ENCODE data around the gene PHACTR2. TPM values are rescaled to one million over a fixed set of nuclear protein-coding genes. Genes with fewer than 3 reads are reported as not detected.
"Not testable (repeated sequence)": the region's sequence is repeated elsewhere in the genome, so short reads cannot be mapped to it uniquely, and the experiment has no call there.

Gene PHACTR2
- 10 to 100 TPM; 30.9 to 43.8 TPM for total RNA-seq

GRCh38 chr6:143677891-143678791, at the start of gene PHACTR2:
Gene PHACTR2 (plus strand): TSS chr6:143677965. CDS start chr6:143678164, 199 bp downstream.
- ChIA-PET POLR2A (interaction anchor here (0.6 kb wide), 1 partner anchor 9 kb away, joined by 3 read pairs; no protein-coding TSS in a partner anchor), CTCF (no interaction called here)
- Mint-ChIP-seq H3K4me1 (peaks cover 12% of the 10 kb centered on the region), H3K27ac (peak within 1 kb of the TSS; percentile 55), H3K4me3 (peak within 1 kb of the TSS; percentile 78), H3K9me3 (peaks cover 10% of the 10 kb centered on the region), H3K27me3 (peaks cover 44% of the 10 kb centered on the region), H3K36me3 (ENCODE audit: low read depth) (peaks cover 11% of the 10 kb centered on the region)
- peak; percentile 40 for DNase-seq

GRCh38 chr6:143629104-143630080, 48.4 kb upstream of the PHACTR2 start:
- Mint-ChIP-seq H3K4me1 (peaks cover 15% of the 10 kb centered on the region), H3K27me3 (no peaks in the 10 kb centered on the region), H3K27ac (no peak overlapping the region), H3K36me3 (ENCODE audit: low read depth) (peaks cover 7% of the 10 kb centered on the region), H3K9me3 (no peaks in the 10 kb centered on the region), H3K4me3 (no peak overlapping the region)
- DNase-seq: no peak
- ChIA-PET CTCF (no interaction called here), POLR2A (no interaction called here)

GRCh38 chr6:143631196-143631595, 46.6 kb upstream of the PHACTR2 start:
- DNase-seq; H3K27me3 Mint-ChIP-seq; H3K36me3 Mint-ChIP-seq (ENCODE audit: low read depth); CTCF ChIA-PET; POLR2A ChIA-PET; H3K4me1 Mint-ChIP-seq; H3K27ac Mint-ChIP-seq; H3K4me3 Mint-ChIP-seq; H3K9me3 Mint-ChIP-seq: not testable (repeated sequence)

GRCh38 chr6:143632894-143633293, 44.9 kb upstream of the PHACTR2 start:
- no peaks in the 10 kb centered on the region for H3K27me3 Mint-ChIP-seq
- no peak overlapping the region for H3K27ac Mint-ChIP-seq
- no peaks in the 10 kb centered on the region for H3K9me3 Mint-ChIP-seq
- ChIA-PET CTCF (no interaction called here), POLR2A (no interaction called here)
- DNase-seq: no peak
- H3K4me3 Mint-ChIP-seq: no peak overlapping the region
- no peaks in the 10 kb centered on the region for H3K36me3 Mint-ChIP-seq (ENCODE audit: low read depth)
- H3K4me1 Mint-ChIP-seq: peaks cover 5% of the 10 kb centered on the region

- Mint-ChIP-seq H3K27ac (no peak overlapping the region), H3K27me3 (no peaks in the 10 kb centered on the region), H3K4me3 (no peak overlapping the region), H3K4me1 (peaks cover 2% of the 10 kb centered on the region), H3K36me3 (ENCODE audit: low read depth) (no peaks in the 10 kb centered on the region), H3K9me3 (no peaks in the 10 kb centered on the region)
- ChIA-PET POLR2A (no interaction called here), CTCF (interaction anchor here (1.0 kb wide), 1 partner anchor 8 kb away, joined by 4 read pairs; no protein-coding TSS in a partner anchor)
- DNase-seq: no peak
These were observed 43.3 kb upstream of the PHACTR2 start for GRCh38 chr6:143634486-143634885.

- CTCF ChIA-PET: interaction anchor here (0.7 kb wide), 2 partner anchors 169 to 227 kb away, joined by 3 to 4 read pairs; no protein-coding TSS in a partner anchor
- Mint-ChIP-seq H3K27me3 (no peaks in the 10 kb centered on the region), H3K9me3 (no peaks in the 10 kb centered on the region), H3K36me3 (ENCODE audit: low read depth) (peaks cover 1% of the 10 kb centered on the region), H3K4me3 (no peak overlapping the region), H3K27ac (no peak overlapping the region), H3K4me1 (peaks cover 2% of the 10 kb centered on the region)
- DNase-seq: no peak
- POLR2A ChIA-PET: no interaction called here
These were observed 40.1 kb upstream of the PHACTR2 start for GRCh38 chr6:143637691-143638090.

GRCh38 chr6:143642403-143642802, 35.4 kb upstream of the PHACTR2 start:
- Mint-ChIP-seq H3K4me3 (no peak overlapping the region), H3K27ac (no peak overlapping the region), H3K27me3 (no peaks in the 10 kb centered on the region), H3K9me3 (peaks cover 5% of the 10 kb centered on the region), H3K36me3 (ENCODE audit: low read depth) (peaks cover 4% of the 10 kb centered on the region), H3K4me1 (peaks cover 4% of the 10 kb centered on the region)
- ChIA-PET CTCF (no interaction called here), POLR2A (no interaction called here)
- DNase-seq: no peak

- no peak for DNase-seq
- H3K27ac Mint-ChIP-seq: no peak overlapping the region
- peaks cover 6% of the 10 kb centered on the region for H3K4me1 Mint-ChIP-seq
- H3K9me3 Mint-ChIP-seq: peaks cover 17% of the 10 kb centered on the region
- peaks cover 2% of the 10 kb centered on the region for H3K36me3 Mint-ChIP-seq (ENCODE audit: low read depth)
- H3K4me3 Mint-ChIP-seq: no peak overlapping the region
- ChIA-PET POLR2A (no interaction called here), CTCF (no interaction called here)
- no peaks in the 10 kb centered on the region for H3K27me3 Mint-ChIP-seq
These were observed 30.6 kb upstream of the PHACTR2 start for GRCh38 chr6:143647191-143647590.

- no peaks in the 10 kb centered on the region for H3K27me3 Mint-ChIP-seq
- CTCF ChIA-PET: no interaction called here
- POLR2A ChIA-PET: no interaction called here
- no peak overlapping the region for H3K4me3 Mint-ChIP-seq
- H3K9me3 Mint-ChIP-seq: peaks cover 17% of the 10 kb centered on the region
- H3K4me1 Mint-ChIP-seq: peaks cover 6% of the 10 kb centered on the region
- DNase-seq: no peak
- no peak overlapping the region for H3K27ac Mint-ChIP-seq
- peaks cover 2% of the 10 kb centered on the region for H3K36me3 Mint-ChIP-seq (ENCODE audit: low read depth)
These were observed 30.0 kb upstream of the PHACTR2 start for GRCh38 chr6:143647732-143648131.

- H3K36me3 Mint-ChIP-seq (ENCODE audit: low read depth); POLR2A ChIA-PET; H3K4me1 Mint-ChIP-seq; H3K27ac Mint-ChIP-seq; H3K4me3 Mint-ChIP-seq; DNase-seq; H3K27me3 Mint-ChIP-seq; CTCF ChIA-PET: not testable (repeated sequence)
- H3K9me3 Mint-ChIP-seq: peaks cover 17% of the 10 kb centered on the region
These were observed 28.4 kb upstream of the PHACTR2 start for GRCh38 chr6:143649319-143649718.

GRCh38 chr6:143651328-143651727, 26.4 kb upstream of the PHACTR2 start:
- H3K27me3 Mint-ChIP-seq; DNase-seq; H3K36me3 Mint-ChIP-seq (ENCODE audit: low read depth); H3K4me3 Mint-ChIP-seq; POLR2A ChIA-PET; H3K4me1 Mint-ChIP-seq; H3K27ac Mint-ChIP-seq: not testable (repeated sequence)
- CTCF ChIA-PET: interaction anchor here (1.6 kb wide), 1 partner anchor 142 kb away, joined by 3 read pairs; no protein-coding TSS in a partner anchor
- H3K9me3 Mint-ChIP-seq: peaks cover 18% of the 10 kb centered on the region

GRCh38 chr6:143652841-143653331, 24.9 kb upstream of the PHACTR2 start:
- CTCF ChIA-PET: interaction anchor here (1.6 kb wide), 1 partner anchor 140 kb away, joined by 3 read pairs; no protein-coding TSS in a partner anchor
- POLR2A ChIA-PET: interaction anchor here (0.6 kb wide), 1 partner anchor 219 kb away, joined by 3 read pairs; no protein-coding TSS in a partner anchor
- H3K27me3 Mint-ChIP-seq: no peaks in the 10 kb centered on the region
- H3K36me3 Mint-ChIP-seq (ENCODE audit: low read depth): no peaks in the 10 kb centered on the region
- no peak overlapping the region for H3K4me3 Mint-ChIP-seq
- DNase-seq: no peak
- peaks cover 25% of the 10 kb centered on the region for H3K9me3 Mint-ChIP-seq
- no peaks in the 10 kb centered on the region for H3K4me1 Mint-ChIP-seq
- H3K27ac Mint-ChIP-seq: no peak overlapping the region

GRCh38 chr6:143655541-143655940, 22.2 kb upstream of the PHACTR2 start:
- H3K4me1 Mint-ChIP-seq: no peaks in the 10 kb centered on the region
- H3K36me3 Mint-ChIP-seq (ENCODE audit: low read depth): peaks cover 3% of the 10 kb centered on the region
- H3K27me3 Mint-ChIP-seq: no peaks in the 10 kb centered on the region
- ChIA-PET POLR2A (no interaction called here), CTCF (no interaction called here)
- H3K9me3 Mint-ChIP-seq: peaks cover 25% of the 10 kb centered on the region
- no peak overlapping the region for H3K27ac Mint-ChIP-seq
- DNase-seq: no peak
- no peak overlapping the region for H3K4me3 Mint-ChIP-seq

Measured in activated CD4-positive, alpha-beta T cell treated with anti-CD3 and anti-CD28 coated beads, Interleukin-2, amount 10 ng/mL, durations not matched to agents 7 days and 5 days (primary cell).